NCI-H128 (cell line): ENCODE results near the gene IP6K3.

ENCODE experiments used
- DNase-seq: peaks from one replicate; lab custom pipeline; 2025; ENCODE audit not compliant: unreplicated experiment; lab: John Stamatoyannopoulos, UW

The IP6K3 gene

GRCh38 chr6:33691456-33692077 is 55.1 kb downstream of the IP6K3 start:
- no peak for DNase-seq

- no peak for DNase-seq
Measured at GRCh38 chr6:33690766-33691165, 55.9 kb downstream of the IP6K3 start.

- no peak for DNase-seq
Measured at GRCh38 chr6:33689879-33690278, 56.8 kb downstream of the IP6K3 start.

- DNase-seq: no peak
Measured at GRCh38 chr6:33689148-33689494, 57.6 kb downstream of the IP6K3 start.

- no peak for DNase-seq
Measured at GRCh38 chr6:33688451-33689147, 58.1 kb downstream of the IP6K3 start.

GRCh38 chr6:33688006-33688405 is 58.7 kb downstream of the IP6K3 start:
- no peak for DNase-seq

GRCh38 chr6:33686981-33687975 is 59.4 kb downstream of the IP6K3 start:
- DNase-seq: no peak

- DNase-seq: no peak
Measured at GRCh38 chr6:33686225-33686924, 60.3 kb downstream of the IP6K3 start.

GRCh38 chr6:33685411-33686224 is 61.1 kb downstream of the IP6K3 start:
- no peak for DNase-seq

- DNase-seq: no peak
Measured at GRCh38 chr6:33684983-33685382, 61.7 kb downstream of the IP6K3 start.

- DNase-seq: no peak
Measured at GRCh38 chr6:33684428-33684896, 62.2 kb downstream of the IP6K3 start.

- DNase-seq: no peak
Measured at GRCh38 chr6:33683576-33684427, 62.9 kb downstream of the IP6K3 start.

GRCh38 chr6:33683051-33683571 is 63.6 kb downstream of the IP6K3 start:
- no peak for DNase-seq

- no peak for DNase-seq
Measured at GRCh38 chr6:33682341-33682740, 64.4 kb downstream of the IP6K3 start.

- no peak for DNase-seq
Measured at GRCh38 chr6:33679761-33680160, 66.9 kb downstream of the IP6K3 start.

- DNase-seq: no peak
Measured at GRCh38 chr6:33678932-33679490, 67.7 kb downstream of the IP6K3 start.

- DNase-seq: no peak
Measured at GRCh38 chr6:33678233-33678931, 68.3 kb downstream of the IP6K3 start.

- no peak for DNase-seq
Measured at GRCh38 chr6:33677689-33678088, 69.0 kb downstream of the IP6K3 start.
